SW 1271 (cell line): ENCODE measurements around the gene NRXN3.
"Not testable (repeated sequence)": the region's sequence is repeated elsewhere in the genome, so short reads cannot be mapped to it uniquely, and the experiment has no call there.

Experiments used
- DNase-seq, 2 experiments: peaks; one replicate each; lab custom pipeline; 2025; lab: John Stamatoyannopoulos, UW

NRXN3 gene

DNA sequence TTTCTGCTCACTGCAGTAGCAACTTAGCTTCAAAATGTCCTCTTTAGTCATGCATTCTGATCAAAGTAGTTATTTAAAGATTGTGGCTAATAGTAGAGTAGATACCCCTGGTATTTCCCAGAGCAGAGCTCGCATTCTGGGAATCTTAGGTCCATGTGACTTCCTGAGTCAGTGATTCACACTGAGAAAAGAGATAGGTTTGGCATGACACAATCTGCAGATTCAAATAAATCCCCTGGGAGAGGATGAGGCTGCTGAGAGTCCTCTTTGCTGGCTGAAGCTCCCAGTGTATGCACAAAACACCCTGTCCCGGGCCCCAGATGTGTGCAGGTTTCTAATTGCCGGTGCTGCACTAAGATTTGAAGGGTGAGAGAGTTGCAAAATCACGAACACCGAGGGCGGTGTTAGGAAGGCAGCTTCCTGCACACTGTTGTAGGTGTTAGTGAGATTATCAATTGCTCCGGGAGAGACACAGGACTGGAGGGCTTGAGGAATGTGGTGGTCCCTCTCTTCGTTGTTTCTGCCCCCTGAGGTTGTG, 233.2 kb downstream of the NRXN3 start:
- no peak for DNase-seq

DNA sequence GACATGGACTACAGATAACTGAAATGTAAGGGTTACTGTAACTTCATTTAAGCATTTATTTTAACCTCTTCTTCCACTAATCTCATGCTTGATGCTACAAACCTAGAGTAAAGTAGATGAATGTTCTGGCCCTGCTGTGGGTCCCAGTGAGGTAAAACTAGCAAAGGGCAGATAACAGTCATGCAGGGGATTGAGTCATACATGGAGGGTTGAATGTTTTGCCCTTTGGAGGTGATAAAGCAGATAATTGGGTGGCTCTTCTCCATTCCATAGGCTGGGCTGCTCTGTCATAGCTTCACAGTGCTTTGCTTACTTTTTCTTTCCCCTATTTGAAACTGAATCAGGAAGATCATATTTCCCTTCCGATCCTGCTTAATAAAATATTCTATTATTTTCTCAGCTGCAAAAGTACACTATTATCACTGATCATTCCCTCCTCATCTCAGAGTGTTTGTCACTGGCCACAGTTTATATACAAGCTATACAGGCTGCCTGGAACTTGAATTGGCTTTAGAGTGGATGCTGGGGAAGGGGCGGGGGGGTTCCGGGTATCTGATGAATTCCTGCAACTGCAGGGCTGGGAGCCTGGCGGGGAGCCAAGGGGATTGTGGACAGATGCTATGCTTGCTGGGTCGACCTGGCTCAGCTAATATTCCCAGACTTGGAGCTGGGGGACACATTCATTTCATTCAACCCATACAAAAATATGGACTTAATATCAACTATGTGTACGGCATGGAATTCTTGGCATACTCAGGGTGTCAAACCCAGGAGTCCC, 235.1 kb downstream of the NRXN3 start:
- DNase-seq = no peak

- no peak for DNase-seq
Measured at GRCh38 chr14:78412475-78412874, 242.3 kb downstream of the NRXN3 start.

- no peak for DNase-seq
Measured at GRCh38 chr14:78414172-78414571, 244.0 kb downstream of the NRXN3 start.

- no peak for DNase-seq
Measured at GRCh38 chr14:78417532-78417931, 247.4 kb downstream of the NRXN3 start.

GRCh38 chr14:78424311-78424710, 254.1 kb downstream of the NRXN3 start:
- DNase-seq = no peak

DNA sequence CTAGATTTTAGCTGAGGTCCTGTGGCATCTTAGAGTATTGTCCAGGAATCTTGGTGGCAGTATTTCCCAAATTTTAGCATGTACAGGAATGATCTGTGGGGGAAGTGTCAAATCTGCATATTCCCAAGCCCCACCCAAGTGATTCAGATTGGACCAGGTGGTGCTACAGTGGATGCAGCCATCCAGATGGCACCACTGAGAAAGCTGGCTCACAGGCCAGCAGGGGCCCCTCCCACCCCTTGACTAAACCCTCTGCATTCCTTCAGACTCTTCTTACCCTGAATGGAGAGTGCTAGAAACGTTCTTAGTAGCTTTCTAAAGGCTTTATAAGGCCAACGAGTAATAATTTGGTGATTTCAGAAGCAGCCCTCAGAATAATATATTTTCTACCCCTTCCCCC, 255.2 kb downstream of the NRXN3 start:
- DNase-seq = no peak

GRCh38 chr14:78425782-78426181, 255.6 kb downstream of the NRXN3 start:
- no peak for DNase-seq

- no peak for DNase-seq
Measured at GRCh38 chr14:78432046-78432445, 261.9 kb downstream of the NRXN3 start.

- not testable (repeated sequence) for DNase-seq
Measured at GRCh38 chr14:78437448-78437847, 267.3 kb downstream of the NRXN3 start.

- DNase-seq = no peak
Measured at GRCh38 chr14:78440356-78440894, 270.3 kb downstream of the NRXN3 start.

GRCh38 chr14:78443834-78444233, 273.7 kb downstream of the NRXN3 start:
- no peak for DNase-seq

DNA sequence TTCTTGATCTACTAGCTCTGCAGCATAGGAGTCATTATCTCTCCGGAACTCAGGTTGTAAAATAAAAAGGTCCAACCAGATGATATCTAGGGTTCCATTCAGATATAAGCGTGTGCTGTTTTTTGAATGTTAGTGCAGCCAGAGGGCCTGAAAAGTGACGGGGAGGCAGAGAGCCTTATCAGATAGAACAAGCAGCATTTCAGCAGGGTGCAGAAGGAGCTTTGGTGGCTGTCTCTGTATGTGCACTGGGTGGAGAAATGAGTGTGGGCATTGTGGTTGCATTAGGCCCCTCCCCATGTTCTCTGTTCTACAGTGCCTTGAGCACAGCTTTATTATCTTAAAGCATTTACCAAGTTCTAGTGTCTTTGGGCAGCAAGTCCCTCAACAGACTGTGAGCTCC, 275.1 kb downstream of the NRXN3 start:
- DNase-seq = no peak

- DNase-seq = no peak
Measured at GRCh38 chr14:78446807-78447206, 276.6 kb downstream of the NRXN3 start.

- DNase-seq = peak; percentile 2 to 27
Measured at GRCh38 chr14:78448164-78449094, 278.3 kb downstream of the NRXN3 start.

DNA sequence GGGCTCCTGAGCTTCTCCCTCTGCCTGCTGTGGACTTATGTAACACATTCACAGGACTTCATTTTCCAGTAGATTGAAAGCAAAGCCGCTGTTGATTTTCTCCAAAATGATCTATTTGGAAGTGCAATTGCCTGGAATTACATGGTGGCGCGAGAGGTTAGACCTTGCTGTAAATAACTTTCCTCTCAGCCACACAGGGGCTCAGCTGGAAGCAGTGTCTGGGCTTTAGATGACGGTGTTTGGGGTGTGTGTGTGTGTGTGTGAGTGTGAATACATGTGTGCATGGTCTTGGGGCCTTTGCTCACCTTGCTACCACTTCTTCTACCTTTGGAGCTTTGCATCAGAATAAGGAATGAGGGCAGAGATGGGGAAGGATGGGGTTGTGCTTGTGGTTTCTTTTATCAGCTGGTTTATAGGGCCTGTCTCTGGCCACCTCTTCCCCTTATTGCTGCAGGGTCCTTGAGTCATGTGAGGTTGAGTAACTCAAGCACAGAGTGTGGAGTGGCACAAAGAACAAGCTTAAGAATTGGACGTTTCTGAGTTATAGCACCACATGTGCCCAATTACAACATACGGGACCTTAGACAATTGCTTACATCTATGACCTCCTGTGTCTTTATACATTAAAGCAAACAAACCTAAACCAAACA, 280.6 kb downstream of the NRXN3 start:
- no peak for DNase-seq

- no peak for DNase-seq
Measured at GRCh38 chr14:78451319-78451695, 281.1 kb downstream of the NRXN3 start.

- DNase-seq = no peak
Measured at GRCh38 chr14:78455896-78456435, 285.8 kb downstream of the NRXN3 start.

- no peak for DNase-seq
Measured at GRCh38 chr14:78469947-78470346, 299.8 kb downstream of the NRXN3 start.

DNA sequence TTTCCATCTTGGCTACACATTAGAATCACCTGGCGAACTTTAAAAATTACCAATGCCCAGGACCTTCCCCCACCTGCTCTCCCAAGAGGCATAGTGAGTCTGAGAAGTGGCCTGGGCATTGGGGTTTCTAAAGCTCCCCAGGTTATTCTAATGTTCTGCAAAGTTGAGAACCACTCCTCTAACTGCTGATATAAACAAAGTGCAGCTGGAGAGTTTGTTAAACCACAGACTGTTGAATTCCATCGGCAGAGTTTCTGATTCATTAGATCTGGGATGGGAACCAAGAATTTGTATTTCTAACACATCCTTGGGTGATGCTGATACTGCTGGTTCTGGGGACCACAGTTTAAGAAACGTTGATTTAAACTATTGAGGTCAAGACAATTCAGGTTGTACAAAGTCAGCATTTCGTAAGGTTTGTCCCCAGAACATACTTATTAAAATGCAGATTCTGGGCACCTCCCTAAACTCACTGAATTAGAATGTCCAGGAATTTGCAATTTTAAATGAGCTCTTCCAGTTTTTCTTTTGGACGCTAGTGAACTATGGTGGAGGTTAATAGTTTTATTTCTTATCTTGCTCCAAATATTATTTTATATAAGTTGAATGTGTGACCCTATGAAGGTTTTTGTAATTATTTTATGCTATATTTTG, 309.1 kb downstream of the NRXN3 start:
- DNase-seq = no peak

DNA sequence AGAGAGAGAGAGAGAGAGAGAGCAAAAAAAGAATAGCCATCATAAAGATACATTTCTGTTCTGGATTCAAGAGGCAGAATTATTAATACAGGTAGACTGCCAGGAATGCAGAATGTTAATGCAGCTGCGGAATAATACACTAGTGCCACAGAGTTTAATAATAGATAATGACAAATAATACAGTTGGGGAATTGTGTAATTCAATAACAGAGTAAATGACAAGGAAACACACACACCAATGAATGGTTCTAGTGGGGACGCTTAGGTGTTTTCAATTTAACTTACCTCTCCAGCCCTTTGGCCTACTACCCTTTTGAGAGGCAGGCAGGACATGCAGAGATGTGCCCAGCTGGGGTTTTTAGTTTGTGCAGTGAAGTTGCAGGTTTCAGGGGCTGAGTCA, 313.9 kb downstream of the NRXN3 start:
- no peak for DNase-seq
